ENCODE measurements around the gene HSPA13. TPM values are rescaled to one million over a fixed set of nuclear protein-coding genes. Genes with fewer than 3 reads are reported as not detected.
"Not testable (repeated sequence)": the region's sequence is repeated elsewhere in the genome, so short reads cannot be mapped to it uniquely, and the experiment has no call there.

Gene HSPA13
- total RNA-seq, 3 donors from 2014 or later (not counting 1 experiment from before 2014, with no cell fraction given): 17.0 to 23.8 (median 22.7) TPM

- TF ChIP-seq CTCF (IDR thresholded peaks at IDR 0.05): no peak
- DNase-seq (no peak), ATAC-seq (no peak)
- Mint-ChIP-seq H3K4me1 (no peaks in the 10 kb centered on the region), H3K27ac (no peak overlapping the region), H3K4me3 (no peak overlapping the region), H3K9me3 (no peaks in the 10 kb centered on the region), H3K36me3 (no peaks in the 10 kb centered on the region), H3K27me3 (ENCODE audit: low read depth in 2 of 2) (peaks cover 10 to 13% of the 10 kb centered on the region in 2 donors)
- no peak overlapping the region for H3K27ac ChIP-seq (ENCODE audit: low read length)
- no CpG with 5 or more reads among the region's 1 CpG for WGBS (ENCODE audit: insufficient coverage)
- intact Hi-C loops (cut with micrococcal nuclease): no loop called here
- no peaks in the 10 kb centered on the region for H3K27me3 ChIP-seq (ENCODE audit: control insufficient read depth, insufficient read depth, low read length)
- H3K9me3 ChIP-seq (ENCODE audit: control insufficient read depth, insufficient read depth, low read length): no peaks in the 10 kb centered on the region
- H3K4me1 ChIP-seq (ENCODE audit: control insufficient read depth, insufficient read depth, low read length): no peaks in the 10 kb centered on the region
- no peak overlapping the region for H3K4me3 ChIP-seq (ENCODE audit: low read length)
- H3K36me3 ChIP-seq (ENCODE audit: control insufficient read depth, insufficient read depth, low read length): no peaks in the 10 kb centered on the region
Observed at GRCh38 chr21:14353726-14354125, 29.2 kb downstream of the HSPA13 start.

GRCh38 chr21:14353231-14353630, 29.7 kb downstream of the HSPA13 start:
- intact Hi-C loops (cut with micrococcal nuclease): no loop called here
- TF ChIP-seq CTCF (IDR thresholded peaks at IDR 0.05): no peak
- Histone ChIP-seq H3K27ac (ENCODE audit: low read length) (no peak overlapping the region), H3K4me3 (ENCODE audit: low read length) (no peak overlapping the region), H3K9me3 (ENCODE audit: control insufficient read depth, insufficient read depth, low read length) (no peaks in the 10 kb centered on the region), H3K27me3 (ENCODE audit: control insufficient read depth, insufficient read depth, low read length) (no peaks in the 10 kb centered on the region), H3K4me1 (ENCODE audit: control insufficient read depth, insufficient read depth, low read length) (no peaks in the 10 kb centered on the region), H3K36me3 (ENCODE audit: control insufficient read depth, insufficient read depth, low read length) (no peaks in the 10 kb centered on the region)
- Mint-ChIP-seq H3K36me3 (no peaks in the 10 kb centered on the region), H3K9me3 (no peaks in the 10 kb centered on the region), H3K4me3 (no peak overlapping the region), H3K27me3 (ENCODE audit: low read depth in 2 of 2) (peaks cover 10 to 13% of the 10 kb centered on the region in 2 donors), H3K27ac (no peak overlapping the region), H3K4me1 (no peaks in the 10 kb centered on the region)
- DNase-seq (no peak), ATAC-seq (no peak)

- H3K4me1 ChIP-seq (ENCODE audit: control insufficient read depth, insufficient read depth, low read length); H3K27me3 Mint-ChIP-seq (ENCODE audit: low read depth in 2 of 2); H3K4me1 Mint-ChIP-seq; DNase-seq; H3K36me3 ChIP-seq (ENCODE audit: control insufficient read depth, insufficient read depth, low read length); H3K4me3 ChIP-seq (ENCODE audit: low read length); H3K27me3 ChIP-seq (ENCODE audit: control insufficient read depth, insufficient read depth, low read length); H3K36me3 Mint-ChIP-seq; H3K9me3 ChIP-seq (ENCODE audit: control insufficient read depth, insufficient read depth, low read length); ATAC-seq; H3K27ac ChIP-seq (ENCODE audit: low read length); H3K9me3 Mint-ChIP-seq; intact Hi-C loops (cut with micrococcal nuclease); H3K4me3 Mint-ChIP-seq; H3K27ac Mint-ChIP-seq: not testable (repeated sequence)
- WGBS (ENCODE audit: insufficient coverage): 93% methylated on average over 2 of the region's 2 CpGs
Observed at GRCh38 chr21:14327346-14327745, 55.6 kb downstream of the HSPA13 start.

- Histone ChIP-seq H3K27me3 (ENCODE audit: control insufficient read depth, insufficient read depth, low read length) (no peaks in the 10 kb centered on the region), H3K36me3 (ENCODE audit: control insufficient read depth, insufficient read depth, low read length) (no peaks in the 10 kb centered on the region), H3K4me3 (ENCODE audit: low read length) (no peak overlapping the region), H3K9me3 (ENCODE audit: control insufficient read depth, insufficient read depth, low read length) (no peaks in the 10 kb centered on the region), H3K4me1 (ENCODE audit: control insufficient read depth, insufficient read depth, low read length) (no peaks in the 10 kb centered on the region), H3K27ac (ENCODE audit: low read length) (no peak overlapping the region)
- no peak for TF ChIP-seq CTCF (IDR thresholded peaks at IDR 0.05)
- intact Hi-C loops (cut with micrococcal nuclease): no loop called here
- no peaks in the 10 kb centered on the region for H3K36me3 Mint-ChIP-seq
- no peak for DNase-seq
- no peak overlapping the region for H3K4me3 Mint-ChIP-seq
- 94% methylated on average over 1 of the region's 2 CpGs for WGBS (ENCODE audit: insufficient coverage)
- peaks cover 6 to 7% of the 10 kb centered on the region in 2 donors for H3K27me3 Mint-ChIP-seq (ENCODE audit: low read depth in 2 of 2)
- no peak for ATAC-seq
- H3K4me1 Mint-ChIP-seq: no peaks in the 10 kb centered on the region
- no peak overlapping the region for H3K27ac Mint-ChIP-seq
- peaks cover 3 to 4% of the 10 kb centered on the region in 2 donors for H3K9me3 Mint-ChIP-seq
Observed at GRCh38 chr21:14325595-14325994, 57.4 kb downstream of the HSPA13 start.

Other genes with a start within 250 kb of the HSPA13 start
- not detected for gene LIPI, start 172.2 kb downstream of the HSPA13 start, total RNA-seq
- under 1 TPM in 2 of 3 donors, not detected in 1; 0.42 to 0.60 TPM for gene RBM11, start 167.0 kb downstream of the HSPA13 start, total RNA-seq
- 100 to 1,000 TPM in 1 of 3 donors, 10 to 100 TPM in 2; 17.7 to 101 (median 18.2) TPM for gene SAMSN1, start 163.2 kb upstream of the HSPA13 start, total RNA-seq

Measured in natural killer cell (primary cell).